ENCODE results near the gene LY6G6F.

The LY6G6F gene

DNA sequence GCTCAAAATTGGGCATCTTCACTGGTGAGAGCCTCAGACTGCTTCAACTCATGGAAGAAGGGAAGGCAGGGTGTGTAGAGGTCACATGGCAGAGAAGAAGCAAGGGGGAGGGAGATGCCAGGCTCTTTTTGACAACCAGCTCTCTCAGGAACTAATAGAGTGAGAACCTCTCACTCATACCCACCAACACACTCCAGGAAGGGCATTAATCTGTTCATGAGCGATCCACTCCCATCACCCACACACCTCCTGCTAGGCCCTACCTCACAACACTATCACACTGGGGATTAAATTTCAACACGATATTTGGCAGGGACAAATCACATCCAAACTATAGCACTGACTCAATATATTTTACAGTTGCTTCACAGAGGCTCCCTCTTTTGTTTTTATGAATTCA is 35.1 kb downstream of the LY6G6F start:
- DNase-seq, result no peak

DNA sequence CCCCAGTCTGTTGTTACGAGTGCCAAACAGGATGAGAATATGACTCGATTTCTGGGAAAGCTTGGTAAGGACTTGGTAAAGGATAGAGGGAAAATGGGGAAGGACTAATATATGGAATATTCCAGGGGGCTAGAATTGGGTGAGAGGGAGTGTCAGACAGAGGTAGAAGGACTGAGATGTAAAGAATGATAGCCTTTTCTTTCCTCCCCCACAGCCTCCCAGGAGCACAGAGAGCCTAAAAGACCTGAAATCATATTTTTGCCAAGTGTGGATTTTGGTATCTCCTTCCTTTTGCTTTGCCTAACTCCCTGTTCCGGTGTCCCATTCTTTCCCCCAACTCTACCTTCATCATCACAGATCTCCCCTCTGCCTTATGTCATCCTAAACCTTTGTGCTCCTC is 36.2 kb downstream of the LY6G6F start:
- no peak for DNase-seq

DNA sequence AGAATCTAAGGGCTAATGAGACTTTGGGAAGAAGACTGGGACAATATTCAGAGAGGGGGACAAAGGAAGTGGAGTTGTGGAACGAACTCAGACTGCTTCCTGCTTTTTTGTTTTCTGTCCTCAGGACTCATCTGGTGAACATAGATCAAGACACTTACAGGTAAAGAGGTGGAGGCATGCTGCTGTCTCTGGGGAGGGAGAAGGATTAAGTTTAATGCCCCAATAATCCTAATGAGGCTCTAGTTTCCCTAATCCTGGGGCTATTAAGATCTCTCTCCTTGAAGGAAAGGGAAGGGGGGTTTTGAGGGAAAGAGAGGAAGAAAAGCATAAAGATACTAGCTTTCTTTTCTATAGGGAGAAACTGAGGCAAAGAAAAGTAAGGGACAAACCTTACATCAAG is 37.8 kb downstream of the LY6G6F start:
- no peak for DNase-seq

DNA sequence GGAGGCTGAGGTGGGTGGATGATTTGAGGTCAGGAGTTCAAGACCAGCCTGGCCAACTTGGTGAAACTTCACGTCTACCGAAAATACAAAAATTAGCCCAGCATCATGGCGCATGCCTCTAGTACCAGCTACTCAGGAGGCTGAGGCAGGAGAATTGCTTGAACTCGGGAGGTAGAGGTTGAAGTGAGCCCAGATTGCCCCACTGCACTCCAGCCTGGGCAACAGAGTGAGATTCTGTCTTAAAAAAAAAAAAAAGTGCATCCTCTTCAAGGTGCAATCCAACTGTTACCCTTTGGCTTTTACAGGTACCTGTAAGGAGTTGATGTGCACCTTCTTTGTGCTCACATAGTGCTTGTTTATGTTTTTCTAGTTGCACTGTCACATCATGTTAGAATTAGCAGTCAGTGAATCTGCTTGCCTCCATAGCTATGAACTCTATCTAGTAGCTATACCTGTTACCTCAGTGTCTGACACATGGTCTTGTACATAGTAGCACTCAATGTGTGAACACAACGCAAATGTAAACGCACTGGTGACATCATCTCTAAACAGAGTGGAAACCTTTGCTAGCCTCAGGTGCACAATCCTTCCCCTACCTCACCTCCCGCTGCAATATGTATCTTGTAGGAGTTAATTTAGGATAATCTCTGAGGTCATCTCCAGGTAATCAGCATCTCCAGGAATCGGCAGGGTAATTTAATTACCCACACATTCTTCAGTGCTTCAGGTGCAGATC is 42.8 kb downstream of the LY6G6F start:
- no peak for DNase-seq

DNA sequence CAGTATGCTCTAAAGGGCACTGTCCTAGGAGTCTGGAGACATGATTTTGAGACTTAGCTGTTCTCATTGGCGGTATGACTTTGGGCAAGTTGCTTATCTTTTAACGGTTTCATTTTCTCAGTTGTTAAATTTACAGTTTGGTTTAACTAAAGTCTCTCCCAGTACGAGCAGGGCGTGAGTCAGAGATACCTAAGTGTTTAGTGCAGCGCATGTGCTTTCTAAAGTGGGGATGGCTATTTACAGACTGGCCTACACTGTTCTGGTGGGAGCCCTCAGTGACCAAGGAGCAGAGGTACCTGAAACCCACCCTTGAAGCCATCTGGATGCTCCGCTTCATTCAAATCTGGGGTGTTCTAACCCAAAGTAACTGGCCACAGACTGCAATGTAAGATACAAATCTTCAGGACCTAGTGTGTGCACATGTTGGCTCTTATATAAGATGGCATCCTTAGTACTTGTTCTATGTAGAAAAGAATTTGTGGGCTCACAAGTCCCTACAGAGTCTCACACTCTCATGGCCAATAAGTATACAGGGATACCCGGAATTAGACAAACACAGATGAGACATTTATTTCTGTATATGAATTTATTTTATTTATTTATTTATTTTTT is 43.9 kb downstream of the LY6G6F start:
- no peak for DNase-seq

DNA sequence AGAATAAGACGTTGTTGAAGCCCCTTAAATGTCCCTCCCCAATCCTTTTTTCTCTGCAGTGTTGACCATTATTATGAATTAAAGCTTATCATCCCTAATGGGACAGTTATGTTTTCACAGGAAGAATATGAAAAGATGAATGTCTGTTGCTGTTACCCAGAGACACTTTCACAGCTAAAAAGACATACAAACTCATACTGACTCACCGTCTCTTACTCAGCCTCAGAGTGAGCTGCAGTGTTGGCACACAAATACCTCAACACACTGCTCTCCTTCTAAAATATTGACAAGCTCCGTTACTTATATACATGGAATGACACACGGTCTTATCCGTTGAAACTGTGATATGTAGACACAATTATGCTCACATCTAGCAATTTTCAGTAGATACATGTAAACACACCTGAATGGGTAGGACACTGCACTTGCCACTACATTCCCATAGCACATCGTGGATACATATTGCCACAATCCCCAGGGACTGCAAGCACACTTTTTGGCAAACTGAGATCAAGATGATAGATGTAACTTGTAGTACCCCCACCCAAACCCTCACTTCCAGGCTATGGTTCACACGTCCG is 46.2 kb downstream of the LY6G6F start:
- no peak for DNase-seq

DNA sequence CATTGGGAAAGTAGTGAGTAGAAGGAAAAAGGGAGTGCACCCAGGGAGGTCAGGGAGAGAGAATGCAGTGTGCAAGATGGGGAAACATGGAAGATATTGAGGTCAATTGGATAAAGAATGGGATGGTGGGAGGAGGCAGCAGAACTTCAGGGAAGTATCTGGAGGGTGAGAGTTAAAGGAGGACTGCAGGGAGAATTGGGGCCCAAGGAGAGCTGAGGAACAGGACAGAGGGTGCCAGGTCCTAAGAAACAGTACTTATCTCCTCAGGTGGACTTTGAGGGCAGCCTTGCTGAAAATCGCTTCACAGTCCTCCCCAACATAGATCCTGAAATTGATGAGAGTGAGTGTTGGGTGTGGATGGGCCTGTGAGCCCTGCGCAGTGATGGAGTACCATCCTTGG is 51.6 kb downstream of the LY6G6F start:
- no peak for DNase-seq
